H1 (cell line): ENCODE data around the gene GRM8. TPM values are rescaled to one million over a fixed set of nuclear protein-coding genes. Genes with fewer than 3 reads are reported as not detected.

Source experiments
- CTCF ChIA-PET: fragments of 300-600 bp; sonication (Branson Sonifier 250); formaldehyde crosslinking; loops from one replicate; lab custom pipeline; 2021; ENCODE audit not compliant: partially characterized antibody; lab: Charles Lee
- POLR2A ChIA-PET: fragments of 300-600 bp; sonication (Branson Sonifier 250); formaldehyde crosslinking; loops from one replicate; lab custom pipeline; 2021; ENCODE audit warnings: inconsistent platforms; ENCODE audit not compliant: partially characterized antibody; lab: Charles Lee
- DNase-seq, 2 experiments: peaks; one replicate each; pipeline versions ENCODE4 v3.0.0 to v3.0.0-alpha.2; 2010 to 2022; ENCODE audit warnings: low spot score in 2 of 2, low read depth in 1 of 2, mixed read lengths in 1 of 2
- FAIRE-seq: peaks from 2 replicates; lab custom pipeline; 2011; peaks lifted over from hg19 to GRCh38; lab: Jason Lieb, UNC
- H2AFZ ChIP-seq: 2 replicates; pipeline ENCODE4 v1.8.1; 2012; ENCODE audit warnings: low read length, inconsistent platforms
- H2AK5ac ChIP-seq: 2 replicates; pipeline ENCODE4 v1.6.1; 2013; ENCODE audit warnings: low read depth, low read length
- H2BK120ac ChIP-seq: replicated peaks from 2 replicates; pipeline ENCODE3; 2013; ENCODE audit warnings: low read depth, low read length, inconsistent platforms
- H2BK12ac ChIP-seq: 2 replicates; pipeline ENCODE4 v1.6.1; 2013; ENCODE audit warnings: low read depth, low read length
- H2BK15ac ChIP-seq: 2 replicates; pipeline ENCODE4 v1.6.1; 2013; ENCODE audit warnings: low read length
- H2BK20ac ChIP-seq: 2 replicates; pipeline ENCODE4 v1.6.1; 2013; ENCODE audit warnings: low read length
- H2BK5ac ChIP-seq: 2 replicates; pipeline ENCODE4 v1.6.1; 2013; ENCODE audit warnings: low read depth, low read length
- H3K14ac ChIP-seq: 2 replicates; pipeline ENCODE4 v1.6.1; 2013; ENCODE audit warnings: inconsistent platforms; ENCODE audit not compliant: insufficient read length
- H3K18ac ChIP-seq: 2 replicates; pipeline ENCODE4 v1.6.1; 2013; ENCODE audit warnings: low read length; ENCODE audit errors: extremely low read depth
- H3K23ac ChIP-seq: 2 replicates; pipeline ENCODE4 v1.6.1; 2013; ENCODE audit warnings: inconsistent platforms; ENCODE audit not compliant: insufficient read length
- H3K23me2 ChIP-seq: 2 replicates; pipeline ENCODE4 v1.6.1; 2013; ENCODE audit warnings: low read depth, low read length
- H3K27ac ChIP-seq: 2 replicates; pipeline ENCODE4 v1.6.1; 2011; ENCODE audit warnings: low read depth, low read length, inconsistent platforms
- H3K27me3 ChIP-seq, 4 experiments: replicated peaks in 1 of 4; 1 replicate in 1 of 4; 2 replicates in 3 of 4; pipeline versions ENCODE4 v1.6.1 to v1.8.1; 2011 to 2013; ENCODE audit warnings: low read length in 3 of 4, mild to moderate bottlenecking in 3 of 4, inconsistent platforms in 2 of 4, mixed read lengths in 2 of 4, moderate library complexity in 1 of 4; ENCODE audit not compliant: control insufficient read depth in 3 of 4, insufficient read depth in 3 of 4; ENCODE audit errors: extremely low read depth in 1 of 4
- H3K36me3 ChIP-seq, 4 experiments: 2 replicates each; pipeline versions ENCODE4 v1.6.1 to v1.8.1; 2011 to 2013; ENCODE audit warnings: mild to moderate bottlenecking in 4 of 4, low read length in 3 of 4, moderate library complexity in 2 of 4, control low read depth in 1 of 4, inconsistent platforms in 1 of 4; ENCODE audit not compliant: insufficient read depth in 4 of 4, control insufficient read depth in 2 of 4
- H3K4ac ChIP-seq: replicated peaks from 2 replicates; pipeline ENCODE3; 2013; ENCODE audit warnings: low read length, low read depth, mixed read lengths, inconsistent platforms; ENCODE audit not compliant: insufficient read length
- H3K4me1 ChIP-seq, 4 experiments: replicated peaks in 1 of 4; 1 replicate in 1 of 4; 2 replicates in 3 of 4; pipeline versions ENCODE4 v1.6.1 to v1.8.1; 2011 to 2013; ENCODE audit warnings: low read length in 3 of 4, inconsistent platforms in 2 of 4, mixed read lengths in 1 of 4; ENCODE audit not compliant: insufficient read depth in 4 of 4, control insufficient read depth in 3 of 4
- H3K4me2 ChIP-seq, 2 experiments: 2 replicates each; pipeline versions ENCODE4 v1.6.1 to v1.8.1; 2011 to 2013; ENCODE audit warnings: low read depth in 2 of 2, low read length in 2 of 2, control low read depth in 1 of 2, inconsistent platforms in 1 of 2, mild to moderate bottlenecking in 1 of 2; ENCODE audit not compliant: insufficient read depth in 1 of 2
- H3K4me3 ChIP-seq, 4 experiments: fragments of 200-600, 300-600 bp in 1 of 4; sonication (generic), shearing (Covaris generic), sonication (Bioruptor Twin) in 1 of 4; 2 replicates each; pipeline versions ENCODE4 v1.5.1 to v1.8.1; 2011 to 2016; ENCODE audit warnings: low read length in 4 of 4, low read depth in 3 of 4, control low read depth in 2 of 4, inconsistent platforms in 2 of 4, mild to moderate bottlenecking in 2 of 4, mixed read lengths in 1 of 4, moderate library complexity in 1 of 4; ENCODE audit not compliant: insufficient read depth in 2 of 4; ENCODE audit errors: extremely low read depth in 1 of 4
- H3K56ac ChIP-seq: replicated peaks from 2 replicates; pipeline ENCODE3; 2013; ENCODE audit warnings: low read depth, mild to moderate bottlenecking, mixed read lengths, low read length, inconsistent platforms; ENCODE audit not compliant: insufficient read length
- H3K79me1 ChIP-seq: 2 replicates; pipeline ENCODE4 v1.6.1; 2013; ENCODE audit warnings: low read depth, low read length, control low read depth
- H3K79me2 ChIP-seq, 2 experiments: 2 replicates each; pipeline versions ENCODE4 v1.6.1 to v1.8.1; 2012 to 2013; ENCODE audit warnings: low read length in 2 of 2, mild to moderate bottlenecking in 2 of 2, inconsistent platforms in 1 of 2; ENCODE audit not compliant: insufficient read depth in 2 of 2, control insufficient read depth in 1 of 2
- H3K9ac ChIP-seq, 4 experiments: replicated peaks in 1 of 4; 1 replicate in 1 of 4; 2 replicates in 3 of 4; pipeline versions ENCODE4 v1.6.1 to v1.8.1; 2011 to 2013; ENCODE audit warnings: low read depth in 3 of 4, low read length in 3 of 4, control low read depth in 2 of 4, mild to moderate bottlenecking in 2 of 4, moderate library complexity in 2 of 4, inconsistent platforms in 1 of 4; ENCODE audit errors: extremely low read depth in 1 of 4
- H3K9me3 ChIP-seq, 2 experiments: 2 replicates each; pipeline versions ENCODE4 v1.6.1 to v1.8.1; 2012 to 2013; ENCODE audit warnings: mild to moderate bottlenecking in 2 of 2, moderate library complexity in 2 of 2, control low read depth in 1 of 2, inconsistent platforms in 1 of 2, low read depth in 1 of 2, low read length in 1 of 2, mixed read lengths in 1 of 2; ENCODE audit not compliant: insufficient read depth in 2 of 2
- H4K20me1 ChIP-seq, 2 experiments: replicated peaks in 1 of 2; 2 replicates each; pipeline versions ENCODE3 to v1.8.1; 2011 to 2013; ENCODE audit warnings: inconsistent platforms in 2 of 2, low read length in 2 of 2, mild to moderate bottlenecking in 1 of 2; ENCODE audit not compliant: insufficient read depth in 2 of 2, control insufficient read depth in 1 of 2
- H4K5ac ChIP-seq: 2 replicates; pipeline ENCODE4 v1.6.1; 2013; ENCODE audit warnings: low read length, low read depth, mixed read lengths, inconsistent platforms; ENCODE audit not compliant: insufficient read length
- H4K8ac ChIP-seq: 2 replicates; pipeline ENCODE4 v1.8.0; 2013; ENCODE audit warnings: mild to moderate bottlenecking, moderate library complexity, low read length, inconsistent platforms; ENCODE audit not compliant: insufficient read depth; ENCODE audit errors: extremely low read depth
- H4K91ac ChIP-seq: replicated peaks from 2 replicates; pipeline ENCODE3; 2013; ENCODE audit warnings: low read length, mixed read lengths, inconsistent platforms; ENCODE audit not compliant: insufficient read length
- POU5F1 ChIP-seq: IDR thresholded peaks from 2 replicates; pipeline ENCODE4 v1.6.1; 2011; ENCODE audit warnings: low read depth, mild to moderate bottlenecking, low read length, moderate library complexity
- WGBS, 2 experiments: shearing (Covaris generic) in 1 of 2; methylation state at CpG; one replicate each; pipeline versions ENCODE4 v1.1.6 to v1.1.7; 2013 to 2015; ENCODE audit warnings: low lambda C conversion rate in 2 of 2, mixed read lengths in 2 of 2, inconsistent platforms in 1 of 2, low coverage in 1 of 2, missing lambda C conversion rate in 1 of 2; ENCODE audit not compliant: insufficient replicate concordance in 2 of 2, insufficient coverage in 1 of 2, insufficient read length in 1 of 2; ENCODE audit errors: extremely low coverage in 1 of 2, missing lambda C conversion rate in 1 of 2; 5-methylcytosine and 5-hydroxymethylcytosine counted together
- polyA plus RNA-seq, 7 experiments: library from polyadenylated mRNA; depleted of rRNA in 3 of 7; stranded (reverse) in 5 of 7; unstranded in 2 of 7; fragments of >200 nt in 5 of 7; fragments of 200-250 nt in 2 of 7; gene quantifications; 1 replicate in 5 of 7; 2 replicates in 1 of 7; 4 replicates in 1 of 7; pipeline versions ENCODE4 v1.2.1 to v1.2.3, GENCODE V29; 2011 to 2013; ENCODE audit warnings: missing spikeins in 2 of 7, mixed read lengths in 2 of 7
- total RNA-seq: library from RNA; stranded (reverse); fragmentation: NEBNext Ultra II Directional; extraction: Animal tissue kit (Norgen Biotek cat#: 25700); gene quantifications from 2 replicates; pipeline ENCODE4 v1.2.1, GENCODE V29; 2021

GRM8 gene
- total and polyA plus RNA-seq, 2 of the 8 experiments (the other 6 are each of a cell fraction or from before 2014, with no cell fraction given) = 2.6 to 2.8 TPM

- Histone ChIP-seq H3K79me2 (no peaks in the 10 kb centered on the region), H3K79me1 (no peaks in the 10 kb centered on the region), H2BK5ac (no peak overlapping the region), H3K23me2 (no peaks in the 10 kb centered on the region; the same call in 1 of the 2 replicates), H3K4me2 (no peak overlapping the region), H3K14ac (no peak overlapping the region), H4K20me1 (no peaks in the 10 kb centered on the region), H3K27ac (no peak overlapping the region)
- POLR2A ChIA-PET = no interaction called here
- no peak for TF ChIP-seq POU5F1
- TF ChIP-seq, all 59 proteins: peak for 0
- H3K56ac ChIP-seq = no peak overlapping the region
- no peak overlapping the region for H3K4me3 ChIP-seq
- H2BK15ac ChIP-seq = no peak overlapping the region
- no peak overlapping the region for H2BK12ac ChIP-seq
- no peaks in the 10 kb centered on the region for H3K36me3 ChIP-seq
- peaks cover 0 to 4% (median 1%) of the 10 kb centered on the region in 4 experiments; a peak in 3 of 7 replicates for H3K4me1 ChIP-seq
- H4K8ac ChIP-seq = no peak overlapping the region
- FAIRE-seq (no peak), DNase-seq (no peak)
- H3K9me3 ChIP-seq = no peaks in the 10 kb centered on the region; a peak in 1 of 4 replicates
- no peak overlapping the region for H3K18ac ChIP-seq
- H3K4ac ChIP-seq = no peak overlapping the region
- no peak overlapping the region; the same call in 1 of the 2 replicates for H2AFZ ChIP-seq
- no peaks in the 10 kb centered on the region for H3K27me3 ChIP-seq
- no peak overlapping the region for H2BK120ac ChIP-seq
- CTCF ChIA-PET = no interaction called here
- H4K5ac ChIP-seq = no peak overlapping the region
- H4K91ac ChIP-seq = no peak overlapping the region
- H2BK20ac ChIP-seq = no peak overlapping the region
- 90% methylated on average over 11 of the region's 11 CpGs; no CpG with 5 or more reads in 1 of the 2 experiments for WGBS, 2 experiments
- H3K23ac ChIP-seq = no peak overlapping the region
- no peak overlapping the region for H3K9ac ChIP-seq
- no peak overlapping the region for H2AK5ac ChIP-seq
These were observed 567.6 kb downstream of the GRM8 start for GRCh38 chr7:126685018-126685573.
